NB4 (cell line): Measurements from ENCODE around the gene HS3ST1.

Experiments used
- DNase-seq: peaks from one replicate; pipeline ENCODE4 v3.0.0; 2010; ENCODE audit warnings: low read depth
- H3K4me3 ChIP-seq: one replicate; pipeline ENCODE4 v1.5.1; 2011; ENCODE audit warnings: mild to moderate bottlenecking, low read depth, low read length, moderate library complexity
- CTCF ChIP-seq: IDR thresholded peaks from one replicate; pipeline ENCODE4 v1.5.1; 2012; ENCODE audit warnings: low read depth, low read length
- MAX ChIP-seq: IDR thresholded peaks from 2 replicates; pipeline ENCODE4 v1.6.1; 2011; ENCODE audit warnings: low read depth, low read length
- MYC ChIP-seq: IDR thresholded peaks from 2 replicates; pipeline ENCODE4 v1.6.1; 2011; ENCODE audit warnings: low read depth, low read length
- POLR2A ChIP-seq: IDR thresholded peaks from 2 replicates; pipeline ENCODE4 v1.6.1; 2011; ENCODE audit warnings: mild to moderate bottlenecking; ENCODE audit not compliant: insufficient read length; ENCODE audit errors: extremely low read depth

The HS3ST1 gene

GRCh38 chr4:11376571-11376970 lies 52.1 kb downstream of the HS3ST1 start:
- H3K4me3 ChIP-seq: no peak overlapping the region
- no peak for DNase-seq
- TF ChIP-seq MYC (no peak), CTCF (no peak), POLR2A (no peak), MAX (no peak)

- TF ChIP-seq MAX (no peak), MYC (no peak), POLR2A (no peak), CTCF (no peak)
- H3K4me3 ChIP-seq: no peak overlapping the region
- DNase-seq: no peak
Measured at GRCh38 chr4:11376146-11376545, 52.5 kb downstream of the HS3ST1 start.

- no peak for DNase-seq
- TF ChIP-seq MAX (no peak), CTCF (no peak), POLR2A (no peak), MYC (no peak)
- H3K4me3 ChIP-seq: no peak overlapping the region
Measured at GRCh38 chr4:11368701-11369115, 60.0 kb downstream of the HS3ST1 start.

- TF ChIP-seq POLR2A: no peak
- no peak for TF ChIP-seq MAX
- TF ChIP-seq CTCF: no peak
- no peak for TF ChIP-seq MYC
- DNase-seq: no peak
- H3K4me3 ChIP-seq: no peak overlapping the region
Measured at GRCh38 chr4:11367371-11367770, 61.3 kb downstream of the HS3ST1 start.

GRCh38 chr4:11366859-11367258 lies 61.8 kb downstream of the HS3ST1 start:
- TF ChIP-seq MAX: no peak
- no peak for TF ChIP-seq POLR2A
- TF ChIP-seq MYC: no peak
- TF ChIP-seq CTCF: no peak
- DNase-seq: no peak

GRCh38 chr4:11365039-11365438 lies 63.7 kb downstream of the HS3ST1 start:
- H3K4me3 ChIP-seq: no peak overlapping the region
- TF ChIP-seq CTCF (no peak), MAX (no peak), MYC (no peak), POLR2A (no peak)
- DNase-seq: no peak

More at GRCh38 chr4:11366859-11367258, 61.8 kb downstream of the HS3ST1 start:
- no peak overlapping the region for H3K4me3 ChIP-seq
